NCI-H2227 (cell line): ENCODE data around the gene ZNF423.

ENCODE experiments used
- DNase-seq: peaks from one replicate; lab custom pipeline; 2025; ENCODE audit not compliant: unreplicated experiment; lab: John Stamatoyannopoulos, UW

The ZNF423 gene

GRCh38 chr16:49467540-49468372 is 388.2 kb downstream of the ZNF423 start:
- DNase-seq, result no peak

- DNase-seq, result no peak
These were observed 389.0 kb downstream of the ZNF423 start for GRCh38 chr16:49466881-49467280.

- no peak for DNase-seq
These were observed 389.4 kb downstream of the ZNF423 start for GRCh38 chr16:49466529-49466831.

DNA sequence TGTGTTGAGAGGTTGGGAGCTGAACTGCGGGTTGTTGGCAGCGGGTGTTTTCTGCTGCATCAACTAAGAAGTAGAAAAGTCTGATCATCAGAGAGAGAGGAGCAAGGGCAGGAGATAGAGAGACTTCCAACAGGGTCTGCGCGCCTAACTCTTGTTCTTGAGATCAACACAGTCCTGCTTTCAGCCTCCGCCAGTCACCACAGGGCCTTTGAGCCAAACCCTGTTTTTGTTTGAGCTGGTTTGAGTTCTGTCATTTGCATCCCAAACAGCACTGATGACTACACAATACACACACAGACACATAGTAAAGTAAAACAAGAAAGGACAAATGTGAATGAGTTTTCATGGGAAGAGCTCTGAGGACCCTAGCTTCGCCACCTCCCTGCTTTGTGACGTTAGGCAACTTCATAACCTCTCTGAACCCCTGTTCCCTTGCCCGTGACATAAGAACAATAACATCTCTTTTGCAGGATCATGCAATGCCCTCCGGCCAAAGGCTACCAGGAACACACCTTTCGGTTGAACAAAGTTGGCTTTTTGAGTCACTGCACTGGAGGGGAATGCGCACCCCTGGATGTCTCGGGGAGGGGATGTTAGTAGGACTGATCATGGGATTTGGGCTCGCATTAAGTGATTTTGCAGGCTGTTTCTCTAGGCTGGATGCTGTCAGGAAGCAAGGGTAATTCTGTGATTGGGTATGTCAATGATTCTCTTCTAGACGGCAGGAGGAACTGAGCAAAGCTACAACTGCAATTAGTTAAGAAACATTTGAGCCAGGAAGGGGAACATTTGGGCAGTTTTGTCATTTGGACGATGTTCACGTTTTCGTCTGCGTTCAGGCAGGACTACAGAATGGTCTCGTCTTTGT is 390.0 kb downstream of the ZNF423 start:
- no peak for DNase-seq

GRCh38 chr16:49464877-49465504 is 390.9 kb downstream of the ZNF423 start:
- no peak for DNase-seq

GRCh38 chr16:49464093-49464492 is 391.8 kb downstream of the ZNF423 start:
- no peak for DNase-seq

DNA sequence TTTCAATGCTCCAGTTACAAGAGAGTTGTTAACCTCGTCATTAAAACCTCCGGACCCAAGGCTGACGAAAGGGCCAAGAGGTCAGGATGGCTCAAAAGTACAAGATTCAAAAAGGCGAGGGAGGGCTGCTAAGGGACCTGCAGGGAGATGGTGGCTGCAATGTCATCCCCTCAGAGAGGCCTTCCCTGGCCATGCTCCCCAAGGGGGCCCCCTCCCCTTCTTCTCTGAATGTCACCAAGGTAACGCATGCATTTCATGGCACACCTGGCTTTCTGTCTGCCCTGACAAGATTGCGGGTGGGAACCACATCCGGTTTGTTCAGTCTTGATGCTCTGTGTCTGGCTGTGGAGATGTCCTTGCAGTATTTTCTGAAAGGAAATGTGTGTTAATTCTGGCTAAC is 392.4 kb downstream of the ZNF423 start:
- no peak for DNase-seq

- DNase-seq, result no peak
These were observed 392.9 kb downstream of the ZNF423 start for GRCh38 chr16:49462989-49463371.

GRCh38 chr16:49462362-49462988 is 393.4 kb downstream of the ZNF423 start:
- DNase-seq, result no peak

DNA sequence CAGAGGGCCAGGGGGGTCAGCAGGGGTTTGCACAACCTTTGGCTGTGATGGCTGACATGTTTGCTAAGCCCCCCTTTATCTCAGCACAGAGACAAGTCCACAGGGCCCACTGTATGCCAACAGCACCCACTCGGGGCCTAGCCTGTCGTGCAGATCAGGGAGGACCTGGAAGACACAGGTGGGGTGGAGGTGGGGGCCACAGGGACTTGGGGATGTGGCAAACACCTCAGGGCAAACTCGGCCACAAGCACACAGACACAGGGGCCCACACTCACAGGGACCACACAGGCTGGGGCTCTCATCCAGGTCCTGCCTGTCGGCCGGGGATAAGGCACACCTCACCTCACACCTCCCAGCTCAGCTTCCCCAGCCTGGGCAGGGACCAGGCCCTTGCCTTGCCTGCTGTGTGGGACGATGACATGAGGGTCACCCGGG is 394.4 kb downstream of the ZNF423 start:
- no peak for DNase-seq

- no peak for DNase-seq
These were observed 395.0 kb downstream of the ZNF423 start for GRCh38 chr16:49460786-49461470.

- no peak for DNase-seq
These were observed 395.8 kb downstream of the ZNF423 start for GRCh38 chr16:49459953-49460735.

GRCh38 chr16:49458656-49459445 is 397.1 kb downstream of the ZNF423 start:
- DNase-seq, result no peak

DNA sequence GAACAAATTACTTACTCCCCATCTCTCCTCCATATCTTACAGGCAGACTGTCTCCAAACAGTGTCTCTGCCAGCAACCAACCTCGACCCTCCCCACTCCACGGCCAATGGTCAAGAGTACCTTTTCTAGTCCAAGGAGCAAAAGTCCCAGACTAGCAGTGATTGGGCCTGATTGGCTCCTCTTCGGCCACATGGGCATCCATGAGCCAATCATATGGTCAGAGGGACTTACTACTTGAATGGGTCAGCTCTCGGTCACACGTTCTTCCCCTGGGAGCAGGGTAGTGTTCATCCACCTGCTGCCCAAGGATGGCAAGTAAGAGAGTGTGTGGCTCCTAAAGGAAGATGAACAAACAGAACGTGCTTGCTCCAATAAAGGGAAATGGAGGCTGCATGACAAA is 397.7 kb downstream of the ZNF423 start:
- DNase-seq, result no peak

GRCh38 chr16:49457196-49457595 is 398.7 kb downstream of the ZNF423 start:
- no peak for DNase-seq

DNA sequence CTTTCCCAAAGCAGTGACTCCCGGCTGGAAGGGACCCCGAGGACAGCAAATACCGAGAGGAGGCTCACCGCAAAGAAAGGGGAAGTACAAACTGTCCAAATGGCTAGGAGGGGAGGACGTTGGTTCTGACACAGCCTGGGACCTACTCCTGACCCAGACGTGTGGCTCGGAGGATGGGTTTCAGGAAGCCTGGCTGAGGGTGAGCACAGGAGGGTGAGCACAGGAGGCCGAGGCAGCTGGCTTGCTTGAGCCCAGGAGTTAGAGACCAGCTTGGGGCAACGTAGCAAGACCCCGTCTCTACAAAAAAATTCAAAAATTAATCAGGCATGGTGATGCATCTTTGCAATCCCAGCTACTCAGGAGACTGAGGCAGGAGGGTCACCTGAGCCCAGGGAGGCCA is 399.1 kb downstream of the ZNF423 start:
- no peak for DNase-seq

GRCh38 chr16:49455991-49456745 is 399.7 kb downstream of the ZNF423 start:
- no peak for DNase-seq

GRCh38 chr16:49455181-49455990 is 400.5 kb downstream of the ZNF423 start:
- no peak for DNase-seq
